Sciatic nerve (tissue), 2 donors: ENCODE results near the gene TCFL5. TPM values are rescaled to one million over a fixed set of nuclear protein-coding genes. Genes with fewer than 3 reads are reported as not detected.
"Not testable (repeated sequence)": the region's sequence is repeated elsewhere in the genome, so short reads cannot be mapped to it uniquely, and the experiment has no call there.

ENCODE experiments used
- ATAC-seq: fragments of 200-7000 bp; cut with Tn5 transposase; one replicate; pipeline ENCODE4 v1.9.1; 2020; ENCODE audit warnings: mild to moderate bottlenecking, moderate library complexity
- DNase-seq: peaks from one replicate; pipeline ENCODE4 v3.0.0-alpha.2; 2020; ENCODE audit warnings: low spot score
- intact Hi-C: fragments of 100-400 bp; cut with DNase I; formaldehyde crosslinking; loops from one replicate; pipeline ENCODE4 v1.14.2; 2022
- total RNA-seq: library from RNA; stranded (reverse); fragmentation: NEBNext Ultra II Directional; extraction: Animal tissue kit (Norgen Biotek cat#: 25700); gene quantifications from one replicate; pipeline ENCODE4 v1.2.1, GENCODE V29; 2021
- donor health status: DM: no; HTN: no; CAD: no.
- donor health status: DM: no; HTN: no; CAD: no.

Gene TCFL5
- total RNA-seq, 1 donor from 2014 or later: 14.6 TPM

- intact Hi-C loops: no loop called here
- DNase-seq (no peak), ATAC-seq (no peak)
Measured at GRCh38 chr20:62860924-62861691, 514 bp downstream of the TCFL5 start.

GRCh38 chr20:62860391-62860923 lies 1.2 kb downstream of the TCFL5 start:
- DNase-seq (no peak), ATAC-seq (no peak)
- intact Hi-C loops: no loop called here

GRCh38 chr20:62859721-62860120 lies 1.9 kb downstream of the TCFL5 start:
- ATAC-seq: no peak
- no peak for DNase-seq
- intact Hi-C loops: no loop called here

- DNase-seq (no peak), ATAC-seq (no peak)
- intact Hi-C loops: no loop called here
Measured at GRCh38 chr20:62858058-62858830, 3.4 kb downstream of the TCFL5 start.

- ATAC-seq (no peak), DNase-seq (peak; percentile 53)
- intact Hi-C loops: no loop called here
Measured at GRCh38 chr20:62856931-62857619, 4.5 kb downstream of the TCFL5 start.

GRCh38 chr20:62855120-62855519 lies 6.5 kb downstream of the TCFL5 start:
- peak; percentile 31 for DNase-seq
- no peak for ATAC-seq
- intact Hi-C loops: no loop called here

- DNase-seq (peak; percentile 49), ATAC-seq (no peak)
- intact Hi-C loops: no loop called here
Measured at GRCh38 chr20:62854121-62854520, 7.5 kb downstream of the TCFL5 start.

GRCh38 chr20:62853304-62853703 lies 8.3 kb downstream of the TCFL5 start:
- DNase-seq, intact Hi-C loops, ATAC-seq: not testable (repeated sequence)

GRCh38 chr20:62852841-62853240 lies 8.8 kb downstream of the TCFL5 start:
- intact Hi-C loops: no loop called here
- ATAC-seq: no peak
- DNase-seq: no peak

- no peak for DNase-seq
- intact Hi-C loops: no loop called here
- ATAC-seq: no peak
Measured at GRCh38 chr20:62852196-62852595, 9.4 kb downstream of the TCFL5 start.

- peak; percentile 74 for DNase-seq
- peak; percentile 12 for ATAC-seq
- intact Hi-C loops: no loop called here
Measured at GRCh38 chr20:62850333-62850974, 11.2 kb downstream of the TCFL5 start.

- ATAC-seq: no peak
- no peak for DNase-seq
- intact Hi-C loops: no loop called here
Measured at GRCh38 chr20:62849431-62849830, 12.2 kb downstream of the TCFL5 start.

GRCh38 chr20:62848917-62849316 lies 12.7 kb downstream of the TCFL5 start:
- intact Hi-C loops, DNase-seq: not testable (repeated sequence)

GRCh38 chr20:62846166-62846890 lies 15.3 kb downstream of the TCFL5 start:
- intact Hi-C loops: no loop called here

More at GRCh38 chr20:62848917-62849316, 12.7 kb downstream of the TCFL5 start:
- ATAC-seq: not testable (repeated sequence)

GRCh38 chr20:62845416-62846160 lies 16.0 kb downstream of the TCFL5 start:
- intact Hi-C loops: no loop called here
- no peak for ATAC-seq

More at GRCh38 chr20:62846166-62846890, 15.3 kb downstream of the TCFL5 start:
- DNase-seq (no peak), ATAC-seq (no peak)

GRCh38 chr20:62844182-62844581 lies 17.4 kb downstream of the TCFL5 start:
- DNase-seq: no peak
- intact Hi-C loops: no loop called here
- ATAC-seq: no peak

More at GRCh38 chr20:62845416-62846160, 16.0 kb downstream of the TCFL5 start:
- DNase-seq: no peak

- no peak for DNase-seq
- intact Hi-C loops: no loop called here
- ATAC-seq: no peak
Measured at GRCh38 chr20:62843656-62844055, 18.0 kb downstream of the TCFL5 start.
